Measurements from ENCODE around the gene IL16.
"Not testable (repeated sequence)": the region's sequence is repeated elsewhere in the genome, so short reads cannot be mapped to it uniquely, and the experiment has no call there.

DNA sequence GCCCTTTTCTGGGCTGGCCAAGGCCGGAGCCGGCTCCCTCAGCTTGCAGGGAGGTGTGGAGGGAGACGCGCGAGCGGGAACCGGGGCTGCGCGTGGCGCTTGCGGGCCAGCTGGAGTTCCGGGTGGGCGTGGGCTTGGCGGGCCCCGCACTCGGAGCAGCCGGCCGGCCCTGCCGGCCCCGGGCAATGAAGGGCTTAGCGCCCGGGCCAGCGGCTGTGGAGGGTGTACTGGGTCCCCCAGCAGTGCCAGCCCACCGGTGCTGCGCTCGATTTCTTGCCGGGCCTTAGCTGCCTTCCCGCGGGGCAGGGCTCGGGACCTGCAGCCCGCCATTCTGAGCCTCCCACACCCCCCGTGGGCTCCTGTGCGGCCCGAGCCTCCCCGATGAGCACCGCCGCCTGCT lies 38.1 kb upstream of the IL16 start:
- TF ChIP-seq, protein P1, sequence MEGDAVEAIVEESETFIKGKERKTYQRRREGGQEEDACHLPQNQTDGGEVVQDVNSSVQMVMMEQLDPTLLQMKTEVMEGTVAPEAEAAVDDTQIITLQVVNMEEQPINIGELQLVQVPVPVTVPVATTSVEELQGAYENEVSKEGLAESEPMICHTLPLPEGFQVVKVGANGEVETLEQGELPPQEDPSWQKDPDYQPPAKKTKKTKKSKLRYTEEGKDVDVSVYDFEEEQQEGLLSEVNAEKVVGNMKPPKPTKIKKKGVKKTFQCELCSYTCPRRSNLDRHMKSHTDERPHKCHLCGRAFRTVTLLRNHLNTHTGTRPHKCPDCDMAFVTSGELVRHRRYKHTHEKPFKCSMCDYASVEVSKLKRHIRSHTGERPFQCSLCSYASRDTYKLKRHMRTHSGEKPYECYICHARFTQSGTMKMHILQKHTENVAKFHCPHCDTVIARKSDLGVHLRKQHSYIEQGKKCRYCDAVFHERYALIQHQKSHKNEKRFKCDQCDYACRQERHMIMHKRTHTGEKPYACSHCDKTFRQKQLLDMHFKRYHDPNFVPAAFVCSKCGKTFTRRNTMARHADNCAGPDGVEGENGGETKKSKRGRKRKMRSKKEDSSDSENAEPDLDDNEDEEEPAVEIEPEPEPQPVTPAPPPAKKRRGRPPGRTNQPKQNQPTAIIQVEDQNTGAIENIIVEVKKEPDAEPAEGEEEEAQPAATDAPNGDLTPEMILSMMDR (IDR thresholded peaks at IDR 0.05), result not testable (repeated sequence)
- not testable (repeated sequence) for TF ChIP-seq POLR2A (IDR thresholded peaks at IDR 0.05)
